Measurements from ENCODE around the gene MRPL27. TPM values are rescaled to one million over a fixed set of nuclear protein-coding genes. Genes with fewer than 3 reads are reported as not detected.

Gene MRPL27
- total RNA-seq, 1 donor from 2014 or later: 77.2 TPM

DNA sequence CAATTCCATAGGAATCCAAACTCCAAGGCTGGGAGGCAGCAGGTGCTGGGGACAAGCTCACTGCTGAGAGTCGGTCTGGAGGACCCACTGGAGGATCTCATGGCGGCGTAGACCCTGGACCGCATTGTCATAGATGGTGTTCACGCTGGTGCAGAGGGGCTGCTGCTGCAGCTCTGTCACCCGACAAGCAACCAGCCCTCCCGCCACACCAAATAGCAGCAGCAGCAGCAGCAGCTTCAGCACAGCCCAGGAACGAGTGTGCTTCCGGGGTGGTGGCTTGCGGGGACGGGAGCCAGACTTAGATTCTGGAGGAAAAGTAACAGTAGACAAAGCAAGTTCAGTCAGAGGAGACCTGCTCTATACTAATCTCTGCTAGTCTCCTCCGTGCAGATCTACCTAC, 9.9 kb upstream of the MRPL27 start:
- DNase-seq: no peak
- peaks cover 4% of the 10 kb centered on the region for H3K27me3 Mint-ChIP-seq (ENCODE audit: unreplicated experiment)
- H3K4me1 Mint-ChIP-seq (ENCODE audit: low read depth, unreplicated experiment): peaks cover 2% of the 10 kb centered on the region
- TF ChIP-seq, protein P1, sequence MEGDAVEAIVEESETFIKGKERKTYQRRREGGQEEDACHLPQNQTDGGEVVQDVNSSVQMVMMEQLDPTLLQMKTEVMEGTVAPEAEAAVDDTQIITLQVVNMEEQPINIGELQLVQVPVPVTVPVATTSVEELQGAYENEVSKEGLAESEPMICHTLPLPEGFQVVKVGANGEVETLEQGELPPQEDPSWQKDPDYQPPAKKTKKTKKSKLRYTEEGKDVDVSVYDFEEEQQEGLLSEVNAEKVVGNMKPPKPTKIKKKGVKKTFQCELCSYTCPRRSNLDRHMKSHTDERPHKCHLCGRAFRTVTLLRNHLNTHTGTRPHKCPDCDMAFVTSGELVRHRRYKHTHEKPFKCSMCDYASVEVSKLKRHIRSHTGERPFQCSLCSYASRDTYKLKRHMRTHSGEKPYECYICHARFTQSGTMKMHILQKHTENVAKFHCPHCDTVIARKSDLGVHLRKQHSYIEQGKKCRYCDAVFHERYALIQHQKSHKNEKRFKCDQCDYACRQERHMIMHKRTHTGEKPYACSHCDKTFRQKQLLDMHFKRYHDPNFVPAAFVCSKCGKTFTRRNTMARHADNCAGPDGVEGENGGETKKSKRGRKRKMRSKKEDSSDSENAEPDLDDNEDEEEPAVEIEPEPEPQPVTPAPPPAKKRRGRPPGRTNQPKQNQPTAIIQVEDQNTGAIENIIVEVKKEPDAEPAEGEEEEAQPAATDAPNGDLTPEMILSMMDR (IDR thresholded peaks at IDR 0.05; ENCODE audit: partially characterized antibody, unreplicated experiment): no peak
- peaks cover 4% of the 10 kb centered on the region for H3K36me3 Mint-ChIP-seq (ENCODE audit: unreplicated experiment)
- H3K27ac Mint-ChIP-seq (ENCODE audit: unreplicated experiment): no peak overlapping the region
- H3K4me3 Mint-ChIP-seq (ENCODE audit: unreplicated experiment): no peak overlapping the region
- H3K9me3 Mint-ChIP-seq (ENCODE audit: unreplicated experiment): peaks cover 1% of the 10 kb centered on the region

DNA sequence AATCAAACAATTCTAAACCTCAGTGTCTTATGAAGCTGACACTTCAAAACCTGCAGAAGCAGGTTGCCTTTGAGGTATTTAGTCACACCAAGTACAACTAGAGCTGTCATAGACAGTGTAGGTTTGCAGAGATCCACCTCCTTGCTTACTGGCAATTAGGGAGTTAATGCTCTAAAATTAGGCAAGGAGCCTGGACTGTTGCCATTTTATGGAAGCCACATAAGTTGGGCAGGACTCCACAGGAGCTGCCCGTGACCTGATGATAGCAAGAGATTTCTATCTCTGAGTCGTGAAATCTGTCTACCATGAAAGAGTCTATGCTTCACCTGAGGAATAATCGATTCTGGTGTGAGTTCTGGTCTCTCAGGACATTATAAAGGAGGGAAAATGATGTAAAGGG, 8.9 kb upstream of the MRPL27 start:
- Mint-ChIP-seq H3K27me3 (ENCODE audit: unreplicated experiment) (peaks cover 4% of the 10 kb centered on the region), H3K9me3 (ENCODE audit: unreplicated experiment) (peaks cover 1% of the 10 kb centered on the region), H3K36me3 (ENCODE audit: unreplicated experiment) (peaks cover 4% of the 10 kb centered on the region), H3K4me3 (ENCODE audit: unreplicated experiment) (no peak overlapping the region), H3K27ac (ENCODE audit: unreplicated experiment) (no peak overlapping the region), H3K4me1 (ENCODE audit: low read depth, unreplicated experiment) (peaks cover 2% of the 10 kb centered on the region)
- DNase-seq: no peak
- TF ChIP-seq, protein P1 (IDR thresholded peaks at IDR 0.05; ENCODE audit: partially characterized antibody, unreplicated experiment): no peak

DNA sequence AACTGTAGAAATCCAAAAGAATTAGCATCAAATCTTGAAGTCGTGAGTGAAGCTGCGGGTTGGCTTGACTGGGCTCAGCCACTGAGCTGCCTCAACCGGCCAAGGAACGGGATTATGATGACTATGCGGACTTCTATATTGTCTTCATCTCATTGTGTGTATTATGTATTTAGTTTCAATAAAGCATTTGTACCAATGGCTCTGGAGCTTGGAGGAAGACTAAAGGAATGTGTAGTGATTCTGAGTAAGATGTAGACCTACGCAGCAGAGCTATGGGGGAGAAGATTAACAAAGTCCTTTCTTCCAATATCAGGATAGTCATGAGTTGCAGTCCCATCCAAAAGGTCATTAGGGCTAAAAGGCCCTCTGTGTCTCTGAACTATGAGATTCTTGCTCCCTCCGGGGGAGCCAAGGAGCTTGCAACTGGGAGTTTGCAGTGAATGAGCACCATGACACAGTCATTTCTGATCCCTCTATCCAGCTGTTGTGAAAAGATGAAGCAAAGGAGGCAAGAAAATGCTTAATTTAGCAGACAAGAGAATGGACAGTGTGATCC, 8.4 kb upstream of the MRPL27 start:
- peaks cover 1% of the 10 kb centered on the region for H3K9me3 Mint-ChIP-seq (ENCODE audit: unreplicated experiment)
- H3K27ac Mint-ChIP-seq (ENCODE audit: unreplicated experiment): no peak overlapping the region
- H3K27me3 Mint-ChIP-seq (ENCODE audit: unreplicated experiment): peaks cover 4% of the 10 kb centered on the region
- no peaks in the 10 kb centered on the region for H3K4me1 Mint-ChIP-seq (ENCODE audit: low read depth, unreplicated experiment)
- peaks cover 4% of the 10 kb centered on the region for H3K36me3 Mint-ChIP-seq (ENCODE audit: unreplicated experiment)
- H3K4me3 Mint-ChIP-seq (ENCODE audit: unreplicated experiment): no peak overlapping the region
- no peak for DNase-seq
- TF ChIP-seq, protein P1 (IDR thresholded peaks at IDR 0.05; ENCODE audit: partially characterized antibody, unreplicated experiment): no peak

DNA sequence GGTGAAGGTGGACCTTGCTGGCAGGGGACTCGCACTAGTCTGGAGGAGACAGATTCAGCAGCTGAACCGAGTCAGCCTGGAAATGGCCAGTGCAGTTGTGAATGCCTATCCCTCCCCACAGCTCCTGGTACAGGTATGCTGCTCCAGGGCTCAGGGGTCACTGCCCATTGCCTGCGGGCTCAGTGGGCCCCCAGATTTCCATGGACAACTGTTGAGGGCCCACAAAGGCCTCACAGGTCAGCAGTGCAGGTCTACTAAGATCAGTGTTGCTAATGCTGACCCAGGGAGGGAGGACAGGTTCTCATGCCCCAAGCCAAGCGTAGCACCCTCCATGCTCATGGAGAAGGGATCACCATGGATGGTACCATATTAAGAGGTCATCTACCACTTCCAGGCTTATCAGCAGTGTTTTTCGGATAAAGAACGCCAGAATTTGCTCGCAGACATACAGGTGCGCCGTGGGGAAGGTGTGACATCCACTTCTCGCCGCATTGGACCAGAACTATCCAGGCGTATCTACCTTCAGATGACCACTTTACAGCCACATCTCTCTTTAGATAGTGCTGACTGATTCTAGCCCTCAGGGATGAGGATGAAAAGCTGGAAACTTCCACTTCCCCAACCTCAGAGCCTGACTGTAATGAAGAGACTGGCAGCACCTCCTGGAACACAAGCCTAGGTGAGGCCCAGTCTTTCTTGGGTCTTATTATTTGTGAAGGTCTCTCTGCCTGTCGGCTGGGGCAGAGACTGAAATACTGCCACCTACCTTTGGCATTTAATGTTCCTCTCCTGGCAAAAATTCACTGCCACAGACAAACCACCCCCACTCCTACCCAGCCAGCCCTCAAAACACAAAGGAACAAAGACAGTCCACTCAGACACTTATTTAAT, 7.6 kb upstream of the MRPL27 start:
- Mint-ChIP-seq H3K4me1 (ENCODE audit: low read depth, unreplicated experiment) (no peaks in the 10 kb centered on the region), H3K9me3 (ENCODE audit: unreplicated experiment) (peaks cover 1% of the 10 kb centered on the region), H3K4me3 (ENCODE audit: unreplicated experiment) (no peak overlapping the region), H3K27ac (ENCODE audit: unreplicated experiment) (no peak overlapping the region), H3K36me3 (ENCODE audit: unreplicated experiment) (peaks cover 4% of the 10 kb centered on the region), H3K27me3 (ENCODE audit: unreplicated experiment) (peaks cover 4% of the 10 kb centered on the region)
- DNase-seq: no peak
- TF ChIP-seq, protein P1 (IDR thresholded peaks at IDR 0.05; ENCODE audit: partially characterized antibody, unreplicated experiment): no peak
